GM12878 (cell line): ENCODE data around the gene ALDH1A2. TPM values are rescaled to one million over a fixed set of nuclear protein-coding genes. Genes with fewer than 3 reads are reported as not detected.
A peak's percentile ranks its signal among the peaks of the same experiment; 100 is the strongest.

ENCODE experiments used
- ATAC-seq: fragments of 200-7000 bp; cut with Tn5 transposase; 3 replicates; pipeline ENCODE4 v1.9.1; 2020; ENCODE audit warnings: mild to moderate bottlenecking, moderate library complexity
- BruUV-seq: library from RNA; stranded (reverse); fragments of 400-500 nt; replicated peaks from 2 replicates; lab custom pipeline; 2021; lab: Mats Ljungman, UMichigan
- CTCF ChIA-PET: fragments of 300-600 bp; sonication (Branson Sonifier 250); formaldehyde crosslinking; extraction: SDS; loops from one replicate; lab custom pipeline; 2021; ENCODE audit warnings: inconsistent platforms; lab: Yijun Ruan, JAX
- POLR2A ChIA-PET: fragments of 350-600 bp; formaldehyde crosslinking; extraction: SDS; loops from one replicate; lab custom pipeline; 2021; ENCODE audit warnings: inconsistent platforms; lab: Charles Lee
- RAD21 ChIA-PET: fragments of 300-600 bp; sonication (Branson Sonifier 250); formaldehyde crosslinking; loops from one replicate; lab custom pipeline; 2023; ENCODE audit warnings: antibody characterized with exemption; ENCODE audit not compliant: unreplicated experiment; lab: Charles Lee
- SMC1A ChIA-PET: fragments of 300-600 bp; sonication (Branson Sonifier 250); formaldehyde crosslinking; loops from one replicate; lab custom pipeline; 2023; ENCODE audit not compliant: unreplicated experiment, uncharacterized antibody; lab: Charles Lee
- DNase-seq: peaks from one replicate; pipeline ENCODE4 v3.0.0-alpha.2; 2011; ENCODE audit warnings: low read depth, low spot score
- FAIRE-seq: peaks from 3 replicates; lab custom pipeline; 2011; peaks lifted over from hg19 to GRCh38; lab: Jason Lieb, UNC
- H2AFZ ChIP-seq: 2 replicates; pipeline ENCODE4 v1.6.0; 2011; ENCODE audit warnings: low read depth, low read length, control low read depth; ENCODE audit not compliant: control insufficient read depth
- H3K27ac ChIP-seq: 2 replicates; pipeline ENCODE4 v1.5.1; 2011; ENCODE audit warnings: control low read depth; ENCODE audit not compliant: control insufficient read depth, insufficient read depth
- H3K27me3 ChIP-seq, 2 experiments: replicated peaks in 1 of 2; 2 replicates each; pipeline versions ENCODE4 v1.6.0 to v1.6.1; 2011; ENCODE audit warnings: low read length in 1 of 2; ENCODE audit not compliant: control insufficient read depth in 2 of 2, insufficient read depth in 2 of 2
- H3K36me3 ChIP-seq, 2 experiments: 2 replicates each; pipeline ENCODE4 v1.5.1; 2011; ENCODE audit warnings: low read length in 1 of 2; ENCODE audit not compliant: control insufficient read depth in 2 of 2, insufficient read depth in 2 of 2
- H3K4me1 ChIP-seq: 2 replicates; pipeline ENCODE4 v1.6.1; 2011; ENCODE audit warnings: mild to moderate bottlenecking, low read length, moderate library complexity, mixed read lengths; ENCODE audit not compliant: control insufficient read depth, insufficient read depth
- H3K4me2 ChIP-seq: 2 replicates; pipeline ENCODE4 v1.6.0; 2011; ENCODE audit warnings: control low read depth; ENCODE audit not compliant: control insufficient read depth, insufficient read depth
- H3K4me3 ChIP-seq: fragments of 200-600 bp; sonication (generic); 2 replicates; pipeline ENCODE4 v1.5.1; 2016
- H3K79me2 ChIP-seq: 2 replicates; pipeline ENCODE4 v1.6.0; 2011; ENCODE audit warnings: low read length; ENCODE audit not compliant: control insufficient read depth, insufficient read depth
- H3K9ac ChIP-seq: 2 replicates; pipeline ENCODE4 v1.8.0; 2011; ENCODE audit warnings: low read length, control low read depth, mixed read lengths; ENCODE audit not compliant: control insufficient read depth, insufficient read depth
- H3K9me3 ChIP-seq: replicated peaks from 3 replicates; pipeline ENCODE4 v1.5.1; 2011; ENCODE audit warnings: mild to moderate bottlenecking, low read length; ENCODE audit not compliant: control insufficient read depth, insufficient read depth
- H4K20me1 ChIP-seq: 2 replicates; pipeline ENCODE4 v1.6.0; 2011; ENCODE audit not compliant: control insufficient read depth, insufficient read depth
- CTCF ChIP-seq, 3 experiments: IDR thresholded peaks in 2 of 3; conservative IDR thresholded peaks in 1 of 3; 2 replicates each; pipeline ENCODE4 v1.5.1; 2011; ENCODE audit warnings: low read depth in 3 of 3, low read length in 3 of 3, mild to moderate bottlenecking in 3 of 3, control low read depth in 2 of 3, moderate library complexity in 2 of 3, inconsistent platforms in 1 of 3, mixed read lengths in 1 of 3; ENCODE audit not compliant: control insufficient read depth in 2 of 3, insufficient read depth in 1 of 3; ENCODE audit errors: extremely low read depth in 1 of 3
- FOXM1 ChIP-seq: IDR thresholded peaks from 2 replicates; pipeline ENCODE4 v1.6.1; 2012; ENCODE audit warnings: low read depth, mild to moderate bottlenecking, inconsistent platforms, low read length, moderate library complexity
- HDAC6 ChIP-seq: fragments of 200-600 bp; sonication (generic); IDR thresholded peaks from one replicate; pipeline ENCODE4 v1.8.0; 2017; ENCODE audit warnings: antibody characterized with exemption; ENCODE audit not compliant: unreplicated experiment
- RAD21 ChIP-seq: IDR thresholded peaks from 2 replicates; pipeline ENCODE4 v1.6.1; 2011; ENCODE audit warnings: mild to moderate bottlenecking, low read depth, low read length, moderate library complexity; ENCODE audit not compliant: insufficient read depth
- SMC3 ChIP-seq: IDR thresholded peaks from 2 replicates; pipeline ENCODE4 v1.6.1; 2011; ENCODE audit warnings: low read length, improper control_type of control experiment, borderline replicate concordance
- WGBS: methylation state at CpG from one replicate; pipeline ENCODE4 v1.1.6; 2016; ENCODE audit warnings: low lambda C conversion rate; ENCODE audit not compliant: insufficient replicate concordance, insufficient coverage; ENCODE audit errors: missing lambda C conversion rate; 5-methylcytosine and 5-hydroxymethylcytosine counted together
- in situ Hi-C: fragments of 300-500 bp; cut with MboI; formaldehyde crosslinking; loops from 9 replicates; pipeline ENCODE4 v1.14.3; 2018; ENCODE audit warnings: mixed read lengths
- intact Hi-C: fragments of 100-400 bp; cut with micrococcal nuclease; formaldehyde crosslinking; loops from one replicate; pipeline ENCODE4 v1.14.2; 2022; ENCODE audit not compliant: unreplicated experiment
- polyA plus RNA-seq, 11 experiments: library from polyadenylated mRNA; depleted of rRNA in 4 of 11; unstranded in 6 of 11; stranded (reverse) in 5 of 11; fragments of >200 nt; fragmentation: Nextera tagmentation in 4 of 11; fragmentation: Illumina TruSeq in 1 of 11; extraction: Ambion mirVana in 4 of 11; extraction: Trizol in 1 of 11; gene quantifications; 1 replicate in 1 of 11; 2 replicates in 10 of 11; pipeline versions ENCODE4 v1.2.1 to v1.2.3, GENCODE V29; 2011 to 2016; ENCODE audit warnings: inconsistent platforms in 2 of 11, missing spikeins in 2 of 11, low read depth in 1 of 11
- total RNA-seq, 4 experiments: library from RNA; depleted of rRNA in 3 of 4; stranded (reverse); fragments of >200 nt in 3 of 4; fragmentation: Illumina TruSeq in 1 of 4; extraction: Trizol in 1 of 4; gene quantifications; 2 replicates each; pipeline versions ENCODE4 v1.2.1 to v1.2.3, GENCODE V29; 2013 to 2021

ALDH1A2 gene
- total and polyA plus RNA-seq, 10 of the 15 experiments (the other 5 are each of a cell fraction or from before 2014, with no cell fraction given) = 0.06 to 0.92 (median 0.18) TPM; not detected in 5

- H3K4me3 ChIP-seq = no peak overlapping the region
- no peak overlapping the region for H3K27ac ChIP-seq
- WGBS = 1% methylated on average over 5 of the region's 5 CpGs
- no peaks in the 10 kb centered on the region for H3K36me3 ChIP-seq
- peak; percentile 44 for FAIRE-seq
- no TSS peak for BruUV-seq
- intact Hi-C loops (loop anchor here (2.0 kb wide), 1 partner anchor 139 kb away; no protein-coding TSS in a partner anchor), in situ Hi-C loops (no loop called here)
- SMC1A ChIA-PET = interaction anchor here (0.6 to 1.2 kb wide), 2 partner anchors 30 to 138 kb away, joined by 3 to 4 read pairs; no protein-coding TSS in a partner anchor
- no peaks in the 10 kb centered on the region for H4K20me1 ChIP-seq
- DNase-seq = no peak
- H3K4me2 ChIP-seq = no peak overlapping the region
- H3K9ac ChIP-seq = no peak overlapping the region
- CTCF ChIA-PET = interaction anchor here (0.8 to 2.1 kb wide), 6 partner anchors 14 to 139 kb away, joined by 3 to 7 read pairs (median 6); no protein-coding TSS in a partner anchor
- POLR2A ChIA-PET = interaction anchor here (0.6 kb wide), 1 partner anchor 1766 kb away, joined by 3 read pairs; no protein-coding TSS in a partner anchor
- RAD21 ChIA-PET = no interaction called here
- no peak overlapping the region for H2AFZ ChIP-seq
- ATAC-seq = peak; percentile 76
- H3K4me1 ChIP-seq = no peaks in the 10 kb centered on the region
- no peaks in the 10 kb centered on the region; a peak in 2 of 4 replicates for H3K27me3 ChIP-seq
- TF ChIP-seq RAD21 (peak; percentile 48), SMC3 (peak; percentile 66; the same call in 1 of the 2 replicates), HDAC6 (no peak), FOXM1 (no peak), CTCF (IDR thresholded peaks at IDR 0.05 in 2 of 3, conservative IDR thresholded peaks at IDR 0.05 in 1 of 3; ENCODE audit: control insufficient read depth in 2 of 3, extremely low read depth in 1 of 3, insufficient read depth in 1 of 3, low read depth in 3 of 3, low read length in 3 of 3) (peak; percentile 62 to 74 (median 68))
- H3K79me2 ChIP-seq = no peaks in the 10 kb centered on the region
- H3K9me3 ChIP-seq = no peaks in the 10 kb centered on the region
These were observed 22.2 kb downstream of the ALDH1A2 start for GRCh38 chr15:58043192-58043903.
